Gastrocnemius medialis (tissue), 4 donors: ENCODE data around the gene HOXC13.

Experiments used
- POLR2A ChIP-seq, 2 donors: fragments of 450-650 bp; IDR thresholded peaks; one replicate each; pipeline ENCODE4 v1.6.1; 2017; ENCODE audit warnings: antibody characterized with exemption in 2 of 2, mild to moderate bottlenecking in 2 of 2, moderate library complexity in 2 of 2
- TF ChIP-seq, protein P1 (sequence below), 5 experiments: fragments of 450-650 bp in 3 of 5; fragments of 200-600 bp in 2 of 5; sonication (generic) in 2 of 5; IDR thresholded peaks in 4 of 5; conservative IDR thresholded peaks in 1 of 5; 1 replicate in 4 of 5; 2 replicates in 1 of 5; pipeline ENCODE4 v1.5.1; 2016 to 2019; ENCODE audit warnings: antibody characterized with exemption in 5 of 5, mild to moderate bottlenecking in 3 of 5, moderate library complexity in 3 of 5

DNA sequence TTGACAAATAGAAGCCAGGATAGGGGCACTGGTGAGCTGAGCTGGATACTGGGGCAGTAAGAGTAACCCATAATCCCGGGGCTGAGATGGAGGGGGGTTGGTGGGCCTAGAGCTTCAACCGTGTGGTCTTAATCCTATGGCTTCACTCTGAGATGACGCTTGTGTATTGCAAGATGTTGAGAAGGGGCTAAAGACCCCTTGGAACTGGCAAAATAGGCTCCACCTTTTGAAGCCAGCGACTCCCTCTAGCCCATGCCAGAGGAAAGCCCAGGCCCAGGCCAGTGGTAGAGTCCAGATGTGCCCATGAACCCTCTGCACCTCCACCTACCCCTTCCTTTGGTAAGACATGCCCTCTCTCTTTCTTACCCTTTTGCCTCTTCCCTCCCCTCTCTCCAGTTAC lies 20.7 kb downstream of the HOXC13 start:
- TF ChIP-seq, protein P1, sequence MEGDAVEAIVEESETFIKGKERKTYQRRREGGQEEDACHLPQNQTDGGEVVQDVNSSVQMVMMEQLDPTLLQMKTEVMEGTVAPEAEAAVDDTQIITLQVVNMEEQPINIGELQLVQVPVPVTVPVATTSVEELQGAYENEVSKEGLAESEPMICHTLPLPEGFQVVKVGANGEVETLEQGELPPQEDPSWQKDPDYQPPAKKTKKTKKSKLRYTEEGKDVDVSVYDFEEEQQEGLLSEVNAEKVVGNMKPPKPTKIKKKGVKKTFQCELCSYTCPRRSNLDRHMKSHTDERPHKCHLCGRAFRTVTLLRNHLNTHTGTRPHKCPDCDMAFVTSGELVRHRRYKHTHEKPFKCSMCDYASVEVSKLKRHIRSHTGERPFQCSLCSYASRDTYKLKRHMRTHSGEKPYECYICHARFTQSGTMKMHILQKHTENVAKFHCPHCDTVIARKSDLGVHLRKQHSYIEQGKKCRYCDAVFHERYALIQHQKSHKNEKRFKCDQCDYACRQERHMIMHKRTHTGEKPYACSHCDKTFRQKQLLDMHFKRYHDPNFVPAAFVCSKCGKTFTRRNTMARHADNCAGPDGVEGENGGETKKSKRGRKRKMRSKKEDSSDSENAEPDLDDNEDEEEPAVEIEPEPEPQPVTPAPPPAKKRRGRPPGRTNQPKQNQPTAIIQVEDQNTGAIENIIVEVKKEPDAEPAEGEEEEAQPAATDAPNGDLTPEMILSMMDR (IDR thresholded peaks at IDR 0.05 in 4 of 5, conservative IDR thresholded peaks at IDR 0.05 in 1 of 5): no peak
- TF ChIP-seq POLR2A (IDR thresholded peaks at IDR 0.05): no peak
